H9 (cell line): ENCODE results near the gene TRIP10. TPM values are rescaled to one million over a fixed set of nuclear protein-coding genes. Genes with fewer than 3 reads are reported as not detected.
A peak's percentile ranks its signal among the peaks of the same experiment; 100 is the strongest.

Experiments used
- DNase-seq: peaks from one replicate; pipeline ENCODE4 v3.0.0-alpha.2; 2017
- H2AFZ ChIP-seq: one replicate; pipeline ENCODE4 v1.6.1; 2013; ENCODE audit warnings: mild to moderate bottlenecking, low read length, control low read depth, moderate library complexity
- H2AK5ac ChIP-seq: 2 replicates; pipeline ENCODE4 v1.6.1; 2013; ENCODE audit warnings: low read length, control low read depth, mixed read lengths; ENCODE audit not compliant: insufficient read length
- H2BK120ac ChIP-seq: one replicate; pipeline ENCODE4 v1.6.1; 2013; ENCODE audit warnings: low read depth, mild to moderate bottlenecking, low read length, control low read depth, inconsistent platforms; ENCODE audit not compliant: poor library complexity, severe bottlenecking
- H2BK12ac ChIP-seq: 2 replicates; pipeline ENCODE4 v1.6.1; 2013; ENCODE audit warnings: low read length, control low read depth, mixed read lengths, low read depth; ENCODE audit not compliant: insufficient read length
- H2BK15ac ChIP-seq: 2 replicates; pipeline ENCODE4 v1.6.1; 2013; ENCODE audit warnings: low read depth, low read length, control low read depth
- H2BK20ac ChIP-seq: one replicate; pipeline ENCODE4 v1.6.1; 2013; ENCODE audit warnings: low read depth, mild to moderate bottlenecking, low read length, control low read depth, inconsistent platforms; ENCODE audit not compliant: poor library complexity, severe bottlenecking
- H2BK5ac ChIP-seq: 2 replicates; pipeline ENCODE4 v1.6.1; 2013; ENCODE audit warnings: low read length, control low read depth, mixed read lengths; ENCODE audit not compliant: insufficient read length
- H3K14ac ChIP-seq: 2 replicates; pipeline ENCODE4 v1.6.1; 2013; ENCODE audit warnings: low read length, control low read depth; ENCODE audit not compliant: insufficient read depth
- H3K18ac ChIP-seq: 2 replicates; pipeline ENCODE4 v1.6.1; 2013; ENCODE audit warnings: low read depth, mild to moderate bottlenecking, mixed read lengths, low read length, control low read depth; ENCODE audit not compliant: insufficient read length
- H3K23ac ChIP-seq: 2 replicates; pipeline ENCODE4 v1.6.1; 2013; ENCODE audit warnings: low read length, control low read depth, mixed read lengths, low read depth; ENCODE audit not compliant: insufficient read length
- H3K23me2 ChIP-seq: 2 replicates; pipeline ENCODE4 v1.6.1; 2013; ENCODE audit warnings: low read depth, mild to moderate bottlenecking, mixed read lengths, low read length, control low read depth; ENCODE audit not compliant: insufficient read length, poor library complexity, severe bottlenecking
- H3K27ac ChIP-seq: 2 replicates; pipeline ENCODE4 v1.5.1; 2013; ENCODE audit warnings: low read length, control low read depth, mixed read lengths, low read depth; ENCODE audit not compliant: insufficient read length
- H3K27me3 ChIP-seq: 2 replicates; pipeline ENCODE4 v1.6.1; 2013; ENCODE audit warnings: low read length, control low read depth, inconsistent platforms; ENCODE audit not compliant: insufficient read depth
- H3K4ac ChIP-seq: 2 replicates; pipeline ENCODE4 v1.6.1; 2013; ENCODE audit warnings: low read depth, mild to moderate bottlenecking, control low read depth, inconsistent platforms, low read length, moderate library complexity
- H3K4me1 ChIP-seq: 2 replicates; pipeline ENCODE4 v1.6.1; 2013; ENCODE audit warnings: low read length, control low read depth, inconsistent platforms; ENCODE audit not compliant: insufficient read depth
- H3K4me2 ChIP-seq: 2 replicates; pipeline ENCODE4 v1.6.1; 2013; ENCODE audit warnings: low read length, control low read depth, mixed read lengths; ENCODE audit not compliant: insufficient read length, insufficient read depth
- H3K56ac ChIP-seq: 2 replicates; pipeline ENCODE4 v1.6.1; 2013; ENCODE audit warnings: low read depth, mild to moderate bottlenecking, mixed read lengths, low read length, control low read depth; ENCODE audit not compliant: insufficient read length
- H3K79me1 ChIP-seq: 2 replicates; pipeline ENCODE4 v1.6.1; 2013; ENCODE audit warnings: low read depth, mild to moderate bottlenecking, moderate library complexity, low read length, control low read depth, inconsistent platforms; ENCODE audit not compliant: insufficient read depth, poor library complexity, severe bottlenecking
- H3K79me2 ChIP-seq: 2 replicates; pipeline ENCODE4 v1.6.1; 2013; ENCODE audit warnings: low read length, control low read depth, inconsistent platforms; ENCODE audit not compliant: insufficient read depth
- H3K9ac ChIP-seq: 2 replicates; pipeline ENCODE4 v1.6.1; 2013; ENCODE audit warnings: low read length, control low read depth, mixed read lengths; ENCODE audit not compliant: insufficient read length; ENCODE audit errors: extremely low read depth
- H3K9me3 ChIP-seq: one replicate; pipeline ENCODE4 v1.6.1; 2013; ENCODE audit warnings: low read depth, low read length, inconsistent platforms; ENCODE audit not compliant: control insufficient read depth
- H3T11ph ChIP-seq: one replicate; pipeline ENCODE4 v1.6.1; 2013; ENCODE audit warnings: mild to moderate bottlenecking, low read length, control low read depth, inconsistent platforms
- H4K20me1 ChIP-seq: one replicate; pipeline ENCODE4 v1.6.1; 2013; ENCODE audit not compliant: control insufficient read depth, insufficient read length, insufficient read depth
- H4K5ac ChIP-seq: 2 replicates; pipeline ENCODE4 v1.6.1; 2013; ENCODE audit warnings: low read depth, mild to moderate bottlenecking, mixed read lengths, low read length, control low read depth; ENCODE audit not compliant: insufficient read length
- H4K8ac ChIP-seq: replicated peaks from 2 replicates; pipeline ENCODE4 v1.6.1; 2013; ENCODE audit warnings: low read length, control low read depth, mixed read lengths, low read depth; ENCODE audit not compliant: insufficient read length
- H4K91ac ChIP-seq: 2 replicates; pipeline ENCODE4 v1.6.1; 2013; ENCODE audit warnings: low read depth, mild to moderate bottlenecking, moderate library complexity, mixed read lengths, low read length, control low read depth; ENCODE audit not compliant: insufficient read length
- H3K27ac Mint-ChIP-seq, 3 experiments: 2 replicates in 2 of 3; 3 replicates in 1 of 3; pipeline ENCODE4 v1.8.0; 2020 to 2021; ENCODE audit warnings: mixed read lengths in 3 of 3, mild to moderate bottlenecking in 1 of 3, moderate library complexity in 1 of 3
- H3K27me3 Mint-ChIP-seq: 2 replicates; pipeline ENCODE4 v1.8.0; 2021; ENCODE audit warnings: low read depth, mild to moderate bottlenecking, moderate library complexity, mixed read lengths
- H3K36me3 Mint-ChIP-seq, 3 experiments: 2 replicates in 2 of 3; 3 replicates in 1 of 3; pipeline ENCODE4 v1.8.0; 2020 to 2021; ENCODE audit warnings: low read depth in 3 of 3, mixed read lengths in 3 of 3; ENCODE audit not compliant: insufficient read depth in 1 of 3
- H3K4me1 Mint-ChIP-seq, 2 experiments: 2 replicates each; pipeline ENCODE4 v1.8.0; 2020; ENCODE audit warnings: mixed read lengths in 2 of 2
- H3K4me3 Mint-ChIP-seq, 2 experiments: 2 replicates in 1 of 2; 3 replicates in 1 of 2; pipeline ENCODE4 v1.8.0; 2020 to 2021; ENCODE audit warnings: mild to moderate bottlenecking in 2 of 2, mixed read lengths in 2 of 2, moderate library complexity in 1 of 2
- H3K9me3 Mint-ChIP-seq, 2 experiments: 2 replicates in 1 of 2; 3 replicates in 1 of 2; pipeline ENCODE4 v1.8.0; 2020; ENCODE audit warnings: mild to moderate bottlenecking in 2 of 2, mixed read lengths in 2 of 2, moderate library complexity in 1 of 2
- WGBS: extraction: QIAGEN DNeasy Blood & Tissue Kit; methylation state at CpG from one replicate; pipeline ENCODE4 v1.1.7; 2013; ENCODE audit warnings: missing lambda C conversion rate, low lambda C conversion rate, mixed read lengths; ENCODE audit not compliant: insufficient read length; ENCODE audit errors: extremely low coverage; 5-methylcytosine and 5-hydroxymethylcytosine counted together
- total RNA-seq: library from RNA; stranded (reverse); gene quantifications from 2 replicates; pipeline ENCODE4 v1.2.1, GENCODE V29; 2021
- TF ChIP-seq, protein P1 (sequence below): fragments of 200-600 bp; sonication (generic); conservative IDR thresholded peaks from 3 replicates; pipeline ENCODE4 v1.8.0; 2021; ENCODE audit warnings: antibody characterized with exemption, mild to moderate bottlenecking

Gene TRIP10
- total RNA-seq, 1 experiment from 2014 or later: 56.4 TPM

DNA sequence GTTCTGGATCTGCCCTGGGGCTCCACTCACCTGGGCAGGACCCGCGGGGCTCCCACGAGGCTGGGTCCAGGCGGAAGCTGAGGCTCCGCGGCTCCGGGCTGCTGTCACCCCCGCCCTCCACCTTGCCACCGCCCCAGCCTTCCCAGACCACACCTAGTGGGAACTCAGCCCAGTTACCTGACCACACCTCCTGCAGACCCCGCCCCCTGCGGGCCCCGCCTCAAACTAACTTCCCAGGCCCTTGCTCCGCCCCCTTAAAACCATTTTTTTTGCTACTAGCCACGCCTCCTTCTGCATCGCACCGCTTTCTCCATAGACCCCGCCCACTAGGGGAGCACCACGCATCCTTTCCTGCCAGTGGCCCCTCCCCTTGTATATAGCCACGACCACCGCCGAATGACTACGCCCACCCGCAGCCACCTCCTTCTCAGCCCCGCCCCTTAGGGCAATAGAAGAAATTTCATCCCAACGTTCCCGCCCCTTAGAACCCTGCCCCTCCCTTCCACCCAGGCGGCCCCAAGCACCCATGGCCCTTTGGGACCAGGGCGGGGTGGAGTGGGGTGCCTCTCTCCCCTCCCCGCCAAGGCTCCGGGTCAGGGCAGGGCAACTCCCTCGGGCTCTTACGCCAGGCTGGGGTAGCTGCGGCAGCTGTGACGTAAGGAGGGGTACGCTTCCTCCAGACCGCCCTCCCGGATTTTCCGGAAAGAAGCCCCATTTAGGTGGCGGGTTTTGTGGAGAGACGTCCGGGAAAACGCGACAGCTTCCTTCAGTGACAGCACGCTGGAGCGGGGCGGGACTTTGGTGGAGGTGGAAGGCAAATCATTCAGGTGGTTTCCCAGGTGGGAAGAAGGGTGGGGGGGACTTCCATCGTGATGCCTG, 28.1 kb downstream of the TRIP10 start, which contains the start of gene SH2D3A:
Gene SH2D3A, minus strand, starts transcription at position 79 of the 879 bp plus-strand sequence. CDS start 3,687 bp downstream, outside the sequence.
- H2BK120ac ChIP-seq: no peak within 1 kb of the TSS
- no peak within 1 kb of the TSS for H2AFZ ChIP-seq
- H3K23me2 ChIP-seq: peaks cover 16% of the 10 kb centered on the region
- no peaks in the 10 kb centered on the region for H3K27me3 Mint-ChIP-seq
- no CpG with 5 or more reads among the region's 47 CpGs for WGBS
- no peaks in the 10 kb centered on the region for H3K27me3 ChIP-seq
- H3K9ac ChIP-seq: peak within 1 kb of the TSS; percentile 79
- H3K79me2 ChIP-seq: no peaks in the 10 kb centered on the region; the same call in 1 of the 2 replicates
- TF ChIP-seq, protein P1, sequence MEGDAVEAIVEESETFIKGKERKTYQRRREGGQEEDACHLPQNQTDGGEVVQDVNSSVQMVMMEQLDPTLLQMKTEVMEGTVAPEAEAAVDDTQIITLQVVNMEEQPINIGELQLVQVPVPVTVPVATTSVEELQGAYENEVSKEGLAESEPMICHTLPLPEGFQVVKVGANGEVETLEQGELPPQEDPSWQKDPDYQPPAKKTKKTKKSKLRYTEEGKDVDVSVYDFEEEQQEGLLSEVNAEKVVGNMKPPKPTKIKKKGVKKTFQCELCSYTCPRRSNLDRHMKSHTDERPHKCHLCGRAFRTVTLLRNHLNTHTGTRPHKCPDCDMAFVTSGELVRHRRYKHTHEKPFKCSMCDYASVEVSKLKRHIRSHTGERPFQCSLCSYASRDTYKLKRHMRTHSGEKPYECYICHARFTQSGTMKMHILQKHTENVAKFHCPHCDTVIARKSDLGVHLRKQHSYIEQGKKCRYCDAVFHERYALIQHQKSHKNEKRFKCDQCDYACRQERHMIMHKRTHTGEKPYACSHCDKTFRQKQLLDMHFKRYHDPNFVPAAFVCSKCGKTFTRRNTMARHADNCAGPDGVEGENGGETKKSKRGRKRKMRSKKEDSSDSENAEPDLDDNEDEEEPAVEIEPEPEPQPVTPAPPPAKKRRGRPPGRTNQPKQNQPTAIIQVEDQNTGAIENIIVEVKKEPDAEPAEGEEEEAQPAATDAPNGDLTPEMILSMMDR: no peak
- no peak within 1 kb of the TSS for H2BK20ac ChIP-seq
- H3K14ac ChIP-seq: peak within 1 kb of the TSS; percentile 38; the same call in 1 of the 2 replicates
- H3K79me1 ChIP-seq: no peaks in the 10 kb centered on the region
- DNase-seq: peak; percentile 98
- H3K9me3 Mint-ChIP-seq: peaks cover 0 to 5% of the 10 kb centered on the region in 2 experiments; a peak in 3 of 5 replicates
- peak within 1 kb of the TSS; percentile 98 for H3K4me2 ChIP-seq
- H3K27ac Mint-ChIP-seq: peak within 1 kb of the TSS; percentile 91 to 98 (median 97)
- no peak within 1 kb of the TSS for H3K4ac ChIP-seq
- peaks cover 23 to 24% of the 10 kb centered on the region in 2 experiments for H3K4me1 Mint-ChIP-seq
- peak within 1 kb of the TSS; percentile 25 for H3K56ac ChIP-seq
- H3T11ph ChIP-seq: no peak within 1 kb of the TSS
- H3K4me1 ChIP-seq: 0 out of 2 replicates have a peak, but pooled peaks cover 2% of the 10 kb centered on the region
- peak within 1 kb of the TSS; percentile 36 for H3K23ac ChIP-seq
- peak within 1 kb of the TSS; percentile 77 for H3K18ac ChIP-seq
- H3K27ac ChIP-seq: peak within 1 kb of the TSS; percentile 92
- H2BK15ac ChIP-seq: no peak within 1 kb of the TSS
- H3K36me3 Mint-ChIP-seq: peaks cover 0 to 4% (median 0%) of the 10 kb centered on the region in 3 experiments; a peak in 2 of 7 replicates
- H4K5ac ChIP-seq: peak within 1 kb of the TSS; percentile 65
- peak within 1 kb of the TSS; percentile 81 to 91 for H3K4me3 Mint-ChIP-seq
- peak within 1 kb of the TSS; percentile 4 for H2AK5ac ChIP-seq
- H3K9me3 ChIP-seq: no peaks in the 10 kb centered on the region
- H2BK12ac ChIP-seq: peak within 1 kb of the TSS; percentile 82
- no peak within 1 kb of the TSS for H2BK5ac ChIP-seq
- peak within 1 kb of the TSS; percentile 21 for H4K8ac ChIP-seq
- peaks cover 5% of the 10 kb centered on the region for H4K20me1 ChIP-seq
- peak within 1 kb of the TSS; percentile 60 for H4K91ac ChIP-seq
